GM23338 (cell line): ENCODE measurements around the gene SUN5. TPM values are rescaled to one million over a fixed set of nuclear protein-coding genes. Genes with fewer than 3 reads are reported as not detected.

Experiments used
- ATAC-seq: fragments of 200-7000 bp; cut with Tn5 transposase; 3 replicates; pipeline ENCODE4 v1.9.1; 2020
- DNase-seq: peaks from one replicate; pipeline ENCODE4 v3.0.0-alpha.2; 2015; ENCODE audit warnings: low spot score
- H2AFZ ChIP-seq: fragments of 200-600 bp; sonication (generic); 2 replicates; pipeline ENCODE4 v1.8.0; 2016; ENCODE audit warnings: antibody characterized with exemption, mild to moderate bottlenecking, moderate library complexity
- H3F3A ChIP-seq: fragments of 200-600 bp; sonication (generic); replicated peaks from 2 replicates; pipeline ENCODE4 v1.8.0; 2017; ENCODE audit warnings: antibody characterized with exemption, mixed run types, low read depth
- H3K27ac ChIP-seq: fragments of 200-600 bp; sonication (generic); 2 replicates; pipeline ENCODE4 v1.6.1; 2016; ENCODE audit warnings: low read depth
- H3K27me3 ChIP-seq: fragments of 200-600 bp; sonication (generic); 2 replicates; pipeline ENCODE4 v1.8.0; 2016; ENCODE audit warnings: mild to moderate bottlenecking, mixed run types, moderate library complexity; ENCODE audit not compliant: insufficient read depth
- H3K36me3 ChIP-seq: fragments of 200-600 bp; sonication (generic); 2 replicates; pipeline ENCODE4 v1.8.0; 2016; ENCODE audit warnings: mild to moderate bottlenecking; ENCODE audit not compliant: insufficient read depth
- H3K4me1 ChIP-seq: fragments of 200-600 bp; sonication (generic); 2 replicates; pipeline ENCODE4 v1.8.0; 2016; ENCODE audit warnings: mild to moderate bottlenecking, moderate library complexity; ENCODE audit not compliant: insufficient read depth
- H3K4me2 ChIP-seq: fragments of 200-600 bp; sonication (generic); 2 replicates; pipeline ENCODE4 v1.7.1; 2017; ENCODE audit warnings: mixed run types
- H3K4me3 ChIP-seq: fragments of 200-600 bp; sonication (generic); 2 replicates; pipeline ENCODE4 v1.6.1; 2016; ENCODE audit warnings: mixed run types
- H3K79me2 ChIP-seq: fragments of 200-600 bp; sonication (generic); replicated peaks from 2 replicates; pipeline ENCODE4 v1.8.0; 2017; ENCODE audit warnings: mild to moderate bottlenecking; ENCODE audit not compliant: insufficient read depth
- H3K9me2 ChIP-seq: fragments of 200-600 bp; sonication (generic); 2 replicates; pipeline ENCODE4 v1.8.0; 2017; ENCODE audit not compliant: insufficient read depth
- H4K20me1 ChIP-seq: fragments of 200-600 bp; sonication (generic); replicated peaks from 2 replicates; pipeline ENCODE4 v1.8.0; 2017; ENCODE audit warnings: mild to moderate bottlenecking; ENCODE audit not compliant: insufficient read depth
- H3K27ac Mint-ChIP-seq: 2 replicates; pipeline ENCODE4 v1.8.0; 2020; ENCODE audit warnings: inconsistent platforms, mild to moderate bottlenecking, moderate library complexity, mixed read lengths
- H3K27me3 Mint-ChIP-seq: 3 replicates; pipeline ENCODE4 v1.8.0; 2022; ENCODE audit warnings: low read depth, mild to moderate bottlenecking, moderate library complexity, mixed read lengths, inconsistent platforms; ENCODE audit not compliant: insufficient read depth, poor library complexity
- H3K36me3 Mint-ChIP-seq: 3 replicates; pipeline ENCODE4 v1.8.0; 2021; ENCODE audit warnings: low read depth, mild to moderate bottlenecking, inconsistent platforms, moderate library complexity, mixed read lengths
- H3K4me1 Mint-ChIP-seq: 3 replicates; pipeline ENCODE4 v1.8.0; 2020; ENCODE audit warnings: mild to moderate bottlenecking, inconsistent platforms, mixed read lengths
- H3K4me3 Mint-ChIP-seq: 3 replicates; pipeline ENCODE4 v1.8.0; 2021; ENCODE audit warnings: moderate library complexity, mild to moderate bottlenecking, inconsistent platforms, mixed read lengths
- H3K9me3 Mint-ChIP-seq: 3 replicates; pipeline ENCODE4 v1.8.0; 2020; ENCODE audit warnings: moderate library complexity, mild to moderate bottlenecking, inconsistent platforms, mixed read lengths
- CREB1 ChIP-seq: fragments of 250-450 bp; sonication (Bioruptor Pico); IDR thresholded peaks from 2 replicates; pipeline ENCODE4 v1.5.0; 2020; ENCODE audit warnings: low read depth, mild to moderate bottlenecking, moderate library complexity
- EZH2 ChIP-seq: fragments of 200-600 bp; sonication (generic); IDR thresholded peaks from one replicate; pipeline ENCODE4 v1.8.0; 2017; ENCODE audit warnings: antibody characterized with exemption, mild to moderate bottlenecking, low read depth; ENCODE audit not compliant: unreplicated experiment
- EZH2phosphoT487 ChIP-seq: fragments of 200-600 bp; sonication (generic); IDR thresholded peaks from one replicate; pipeline ENCODE4 v1.8.1; 2018; ENCODE audit warnings: antibody characterized with exemption; ENCODE audit not compliant: unreplicated experiment
- JUNB ChIP-seq: IDR thresholded peaks from one replicate; pipeline ENCODE4 v1.6.1; 2016; ENCODE audit warnings: antibody characterized with exemption; ENCODE audit not compliant: unreplicated experiment
- NANOG ChIP-seq: IDR thresholded peaks from 2 replicates; pipeline ENCODE4 v1.6.1; 2016; ENCODE audit warnings: antibody characterized with exemption, borderline replicate concordance
- POLR2AphosphoS5 ChIP-seq: IDR thresholded peaks from 2 replicates; pipeline ENCODE4 v1.6.1; 2016; ENCODE audit warnings: antibody characterized with exemption, low read depth
- STAT1 ChIP-seq: IDR thresholded peaks from one replicate; pipeline ENCODE4 v1.6.1; 2016; ENCODE audit warnings: antibody characterized with exemption; ENCODE audit not compliant: unreplicated experiment
- ZNF114 ChIP-seq: fragments of 250-450 bp; sonication (Bioruptor Pico); IDR thresholded peaks from 2 replicates; pipeline ENCODE4 v1.5.0; 2020; ENCODE audit warnings: mild to moderate bottlenecking, moderate library complexity
- ZNF331 ChIP-seq: fragments of 250-450 bp; sonication (Bioruptor Pico); IDR thresholded peaks from 2 replicates; pipeline ENCODE4 v1.5.0; 2020; ENCODE audit warnings: low read depth, mild to moderate bottlenecking, moderate library complexity
- polyA plus RNA-seq: library from polyadenylated mRNA; unstranded; fragments of >200 nt; fragmentation: Nextera tagmentation; extraction: Ambion mirVana; gene quantifications from 2 replicates; pipeline ENCODE4 v1.2.1, GENCODE V29; 2016
- total RNA-seq: library from RNA; depleted of rRNA; stranded (reverse); fragments of >200 nt; shearing (Covaris generic); gene quantifications from 2 replicates; pipeline ENCODE4 v1.2.3, GENCODE V29; 2014
- TF ChIP-seq, protein P1 (sequence below): IDR thresholded peaks from one replicate; pipeline ENCODE4 v1.6.1; 2018; ENCODE audit warnings: antibody characterized with exemption; ENCODE audit not compliant: unreplicated experiment
- TF ChIP-seq, protein P2 (sequence below): fragments of 250-450 bp; sonication (Bioruptor Pico); IDR thresholded peaks from 2 replicates; pipeline ENCODE4 v1.5.0; 2020; ENCODE audit warnings: mild to moderate bottlenecking, moderate library complexity
- TF ChIP-seq, protein P3 (sequence below), 2 experiments: fragments of 200-600 bp in 1 of 2; sonication (generic) in 1 of 2; conservative IDR thresholded peaks; 2 replicates each; pipeline versions ENCODE4 v1.5.1 to v1.6.1; 2016 to 2017; ENCODE audit warnings: antibody characterized with exemption in 2 of 2, low read depth in 2 of 2, mild to moderate bottlenecking in 2 of 2, moderate library complexity in 1 of 2
- TF ChIP-seq, protein P4 (sequence below): IDR thresholded peaks from 2 replicates; pipeline ENCODE4 v1.6.1; 2016; ENCODE audit warnings: antibody characterized with exemption

SUN5 gene
- total and polyA plus RNA-seq, 2 experiments from 2014 or later = not detected

DNA sequence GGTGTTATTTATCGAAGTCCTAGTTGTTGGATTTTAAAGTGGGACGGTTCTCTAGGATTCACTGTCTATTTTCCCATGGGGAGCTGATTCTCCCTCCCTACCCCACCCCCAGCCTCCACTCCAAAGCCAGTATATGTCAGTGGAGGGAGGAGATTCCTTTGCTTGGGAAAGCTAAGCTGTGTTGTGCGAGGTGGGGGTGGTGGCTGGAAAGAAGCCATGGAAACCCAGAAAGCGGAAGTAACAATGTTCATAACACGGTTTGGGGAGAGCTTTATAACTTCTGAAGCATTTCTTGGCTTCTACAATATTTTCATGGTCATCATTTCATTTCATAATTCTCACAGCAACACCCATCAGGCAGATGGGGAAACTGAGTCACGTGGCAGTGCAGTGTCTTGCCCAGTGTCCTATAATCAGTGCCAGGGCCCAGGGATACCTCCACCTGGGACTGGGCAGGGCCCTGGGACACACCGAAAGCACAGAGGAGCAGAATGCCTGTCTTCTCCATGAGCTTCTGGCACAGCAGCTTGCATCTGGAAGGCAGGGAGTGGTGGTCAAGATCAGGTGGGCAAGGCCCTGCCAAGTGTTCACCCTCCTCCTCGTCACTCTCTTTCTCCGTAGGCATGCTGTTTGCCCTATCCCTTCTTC lies 4.5 kb downstream of the SUN5 start:
- no peaks in the 10 kb centered on the region for H3K9me3 Mint-ChIP-seq
- no peaks in the 10 kb centered on the region for H3F3A ChIP-seq
- no peak overlapping the region for H3K27ac ChIP-seq
- H3K4me1 Mint-ChIP-seq = no peaks in the 10 kb centered on the region
- H3K4me2 ChIP-seq = no peak overlapping the region
- no peak overlapping the region for H3K27ac Mint-ChIP-seq
- no peak for DNase-seq
- TF ChIP-seq JUNB = no peak
- no peak for TF ChIP-seq ZNF114 (CRISPR knock-in tag)
- no peak for TF ChIP-seq EZH2phosphoT487
- no peak for TF ChIP-seq POLR2AphosphoS5
- TF ChIP-seq, protein P1, sequence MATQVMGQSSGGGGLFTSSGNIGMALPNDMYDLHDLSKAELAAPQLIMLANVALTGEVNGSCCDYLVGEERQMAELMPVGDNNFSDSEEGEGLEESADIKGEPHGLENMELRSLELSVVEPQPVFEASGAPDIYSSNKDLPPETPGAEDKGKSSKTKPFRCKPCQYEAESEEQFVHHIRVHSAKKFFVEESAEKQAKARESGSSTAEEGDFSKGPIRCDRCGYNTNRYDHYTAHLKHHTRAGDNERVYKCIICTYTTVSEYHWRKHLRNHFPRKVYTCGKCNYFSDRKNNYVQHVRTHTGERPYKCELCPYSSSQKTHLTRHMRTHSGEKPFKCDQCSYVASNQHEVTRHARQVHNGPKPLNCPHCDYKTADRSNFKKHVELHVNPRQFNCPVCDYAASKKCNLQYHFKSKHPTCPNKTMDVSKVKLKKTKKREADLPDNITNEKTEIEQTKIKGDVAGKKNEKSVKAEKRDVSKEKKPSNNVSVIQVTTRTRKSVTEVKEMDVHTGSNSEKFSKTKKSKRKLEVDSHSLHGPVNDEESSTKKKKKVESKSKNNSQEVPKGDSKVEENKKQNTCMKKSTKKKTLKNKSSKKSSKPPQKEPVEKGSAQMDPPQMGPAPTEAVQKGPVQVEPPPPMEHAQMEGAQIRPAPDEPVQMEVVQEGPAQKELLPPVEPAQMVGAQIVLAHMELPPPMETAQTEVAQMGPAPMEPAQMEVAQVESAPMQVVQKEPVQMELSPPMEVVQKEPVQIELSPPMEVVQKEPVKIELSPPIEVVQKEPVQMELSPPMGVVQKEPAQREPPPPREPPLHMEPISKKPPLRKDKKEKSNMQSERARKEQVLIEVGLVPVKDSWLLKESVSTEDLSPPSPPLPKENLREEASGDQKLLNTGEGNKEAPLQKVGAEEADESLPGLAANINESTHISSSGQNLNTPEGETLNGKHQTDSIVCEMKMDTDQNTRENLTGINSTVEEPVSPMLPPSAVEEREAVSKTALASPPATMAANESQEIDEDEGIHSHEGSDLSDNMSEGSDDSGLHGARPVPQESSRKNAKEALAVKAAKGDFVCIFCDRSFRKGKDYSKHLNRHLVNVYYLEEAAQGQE = no peak
- TF ChIP-seq, protein P2, sequence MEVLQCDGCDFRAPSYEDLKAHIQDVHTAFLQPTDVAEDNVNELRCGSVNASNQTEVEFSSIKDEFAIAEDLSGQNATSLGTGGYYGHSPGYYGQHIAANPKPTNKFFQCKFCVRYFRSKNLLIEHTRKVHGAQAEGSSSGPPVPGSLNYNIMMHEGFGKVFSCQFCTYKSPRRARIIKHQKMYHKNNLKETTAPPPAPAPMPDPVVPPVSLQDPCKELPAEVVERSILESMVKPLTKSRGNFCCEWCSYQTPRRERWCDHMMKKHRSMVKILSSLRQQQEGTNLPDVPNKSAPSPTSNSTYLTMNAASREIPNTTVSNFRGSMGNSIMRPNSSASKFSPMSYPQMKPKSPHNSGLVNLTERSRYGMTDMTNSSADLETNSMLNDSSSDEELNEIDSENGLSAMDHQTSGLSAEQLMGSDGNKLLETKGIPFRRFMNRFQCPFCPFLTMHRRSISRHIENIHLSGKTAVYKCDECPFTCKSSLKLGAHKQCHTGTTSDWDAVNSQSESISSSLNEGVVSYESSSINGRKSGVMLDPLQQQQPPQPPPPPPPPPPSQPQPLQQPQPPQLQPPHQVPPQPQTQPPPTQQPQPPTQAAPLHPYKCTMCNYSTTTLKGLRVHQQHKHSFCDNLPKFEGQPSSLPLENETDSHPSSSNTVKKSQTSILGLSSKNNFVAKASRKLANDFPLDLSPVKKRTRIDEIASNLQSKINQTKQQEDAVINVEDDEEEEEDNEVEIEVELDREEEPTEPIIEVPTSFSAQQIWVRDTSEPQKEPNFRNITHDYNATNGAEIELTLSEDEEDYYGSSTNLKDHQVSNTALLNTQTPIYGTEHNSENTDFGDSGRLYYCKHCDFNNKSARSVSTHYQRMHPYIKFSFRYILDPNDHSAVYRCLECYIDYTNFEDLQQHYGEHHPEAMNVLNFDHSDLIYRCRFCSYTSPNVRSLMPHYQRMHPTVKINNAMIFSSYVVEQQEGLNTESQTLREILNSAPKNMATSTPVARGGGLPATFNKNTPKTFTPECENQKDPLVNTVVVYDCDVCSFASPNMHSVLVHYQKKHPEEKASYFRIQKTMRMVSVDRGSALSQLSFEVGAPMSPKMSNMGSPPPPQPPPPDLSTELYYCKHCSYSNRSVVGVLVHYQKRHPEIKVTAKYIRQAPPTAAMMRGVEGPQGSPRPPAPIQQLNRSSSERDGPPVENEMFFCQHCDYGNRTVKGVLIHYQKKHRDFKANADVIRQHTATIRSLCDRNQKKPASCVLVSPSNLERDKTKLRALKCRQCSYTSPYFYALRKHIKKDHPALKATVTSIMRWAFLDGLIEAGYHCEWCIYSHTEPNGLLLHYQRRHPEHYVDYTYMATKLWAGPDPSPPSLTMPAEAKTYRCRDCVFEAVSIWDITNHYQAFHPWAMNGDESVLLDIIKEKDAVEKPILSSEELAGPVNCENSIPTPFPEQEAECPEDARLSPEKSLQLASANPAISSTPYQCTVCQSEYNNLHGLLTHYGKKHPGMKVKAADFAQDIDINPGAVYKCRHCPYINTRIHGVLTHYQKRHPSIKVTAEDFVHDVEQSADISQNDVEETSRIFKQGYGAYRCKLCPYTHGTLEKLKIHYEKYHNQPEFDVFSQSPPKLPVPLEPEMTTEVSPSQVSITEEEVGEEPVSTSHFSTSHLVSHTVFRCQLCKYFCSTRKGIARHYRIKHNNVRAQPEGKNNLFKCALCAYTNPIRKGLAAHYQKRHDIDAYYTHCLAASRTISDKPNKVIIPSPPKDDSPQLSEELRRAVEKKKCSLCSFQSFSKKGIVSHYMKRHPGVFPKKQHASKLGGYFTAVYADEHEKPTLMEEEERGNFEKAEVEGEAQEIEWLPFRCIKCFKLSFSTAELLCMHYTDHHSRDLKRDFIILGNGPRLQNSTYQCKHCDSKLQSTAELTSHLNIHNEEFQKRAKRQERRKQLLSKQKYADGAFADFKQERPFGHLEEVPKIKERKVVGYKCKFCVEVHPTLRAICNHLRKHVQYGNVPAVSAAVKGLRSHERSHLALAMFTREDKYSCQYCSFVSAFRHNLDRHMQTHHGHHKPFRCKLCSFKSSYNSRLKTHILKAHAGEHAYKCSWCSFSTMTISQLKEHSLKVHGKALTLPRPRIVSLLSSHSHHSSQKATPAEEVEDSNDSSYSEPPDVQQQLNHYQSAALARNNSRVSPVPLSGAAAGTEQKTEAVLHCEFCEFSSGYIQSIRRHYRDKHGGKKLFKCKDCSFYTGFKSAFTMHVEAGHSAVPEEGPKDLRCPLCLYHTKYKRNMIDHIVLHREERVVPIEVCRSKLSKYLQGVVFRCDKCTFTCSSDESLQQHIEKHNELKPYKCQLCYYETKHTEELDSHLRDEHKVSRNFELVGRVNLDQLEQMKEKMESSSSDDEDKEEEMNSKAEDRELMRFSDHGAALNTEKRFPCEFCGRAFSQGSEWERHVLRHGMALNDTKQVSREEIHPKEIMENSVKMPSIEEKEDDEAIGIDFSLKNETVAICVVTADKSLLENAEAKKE = no peak
- no peak for TF ChIP-seq ZNF331 (CRISPR knock-in tag)
- TF ChIP-seq, protein P3, sequence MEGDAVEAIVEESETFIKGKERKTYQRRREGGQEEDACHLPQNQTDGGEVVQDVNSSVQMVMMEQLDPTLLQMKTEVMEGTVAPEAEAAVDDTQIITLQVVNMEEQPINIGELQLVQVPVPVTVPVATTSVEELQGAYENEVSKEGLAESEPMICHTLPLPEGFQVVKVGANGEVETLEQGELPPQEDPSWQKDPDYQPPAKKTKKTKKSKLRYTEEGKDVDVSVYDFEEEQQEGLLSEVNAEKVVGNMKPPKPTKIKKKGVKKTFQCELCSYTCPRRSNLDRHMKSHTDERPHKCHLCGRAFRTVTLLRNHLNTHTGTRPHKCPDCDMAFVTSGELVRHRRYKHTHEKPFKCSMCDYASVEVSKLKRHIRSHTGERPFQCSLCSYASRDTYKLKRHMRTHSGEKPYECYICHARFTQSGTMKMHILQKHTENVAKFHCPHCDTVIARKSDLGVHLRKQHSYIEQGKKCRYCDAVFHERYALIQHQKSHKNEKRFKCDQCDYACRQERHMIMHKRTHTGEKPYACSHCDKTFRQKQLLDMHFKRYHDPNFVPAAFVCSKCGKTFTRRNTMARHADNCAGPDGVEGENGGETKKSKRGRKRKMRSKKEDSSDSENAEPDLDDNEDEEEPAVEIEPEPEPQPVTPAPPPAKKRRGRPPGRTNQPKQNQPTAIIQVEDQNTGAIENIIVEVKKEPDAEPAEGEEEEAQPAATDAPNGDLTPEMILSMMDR (conservative IDR thresholded peaks at IDR 0.05; ENCODE audit: low read depth in 2 of 2) = no peak
- no peak for TF ChIP-seq EZH2
- TF ChIP-seq, protein P4, sequence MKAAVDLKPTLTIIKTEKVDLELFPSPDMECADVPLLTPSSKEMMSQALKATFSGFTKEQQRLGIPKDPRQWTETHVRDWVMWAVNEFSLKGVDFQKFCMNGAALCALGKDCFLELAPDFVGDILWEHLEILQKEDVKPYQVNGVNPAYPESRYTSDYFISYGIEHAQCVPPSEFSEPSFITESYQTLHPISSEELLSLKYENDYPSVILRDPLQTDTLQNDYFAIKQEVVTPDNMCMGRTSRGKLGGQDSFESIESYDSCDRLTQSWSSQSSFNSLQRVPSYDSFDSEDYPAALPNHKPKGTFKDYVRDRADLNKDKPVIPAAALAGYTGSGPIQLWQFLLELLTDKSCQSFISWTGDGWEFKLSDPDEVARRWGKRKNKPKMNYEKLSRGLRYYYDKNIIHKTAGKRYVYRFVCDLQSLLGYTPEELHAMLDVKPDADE = no peak
- TF ChIP-seq NANOG = no peak
- TF ChIP-seq STAT1 = no peak
- TF ChIP-seq CREB1 (CRISPR knock-in tag) = no peak
- H3K36me3 Mint-ChIP-seq = no peaks in the 10 kb centered on the region
- H3K79me2 ChIP-seq = no peaks in the 10 kb centered on the region
- ATAC-seq = no peak
- H3K4me3 Mint-ChIP-seq = no peak overlapping the region
- no peak overlapping the region for H2AFZ ChIP-seq
- no peaks in the 10 kb centered on the region; the same call in 1 of the 2 replicates for H3K9me2 ChIP-seq
- H4K20me1 ChIP-seq = 0 out of 2 replicates have a peak, but pooled peaks cover 2% of the 10 kb centered on the region
- H3K36me3 ChIP-seq = no peaks in the 10 kb centered on the region
- no peaks in the 10 kb centered on the region for H3K27me3 ChIP-seq
- no peaks in the 10 kb centered on the region for H3K4me1 ChIP-seq
- no peak overlapping the region for H3K4me3 ChIP-seq
- H3K27me3 Mint-ChIP-seq = peaks cover 12% of the 10 kb centered on the region
